HuH-7 (cell line): Measurements from ENCODE around the gene GRIK4.
"Not testable (repeated sequence)": the region's sequence is repeated elsewhere in the genome, so short reads cannot be mapped to it uniquely, and the experiment has no call there.

Experiments used
- DNase-seq: peaks from one replicate; pipeline ENCODE4 v3.0.0; 2011; ENCODE audit warnings: low spot score

The GRIK4 gene

DNA sequence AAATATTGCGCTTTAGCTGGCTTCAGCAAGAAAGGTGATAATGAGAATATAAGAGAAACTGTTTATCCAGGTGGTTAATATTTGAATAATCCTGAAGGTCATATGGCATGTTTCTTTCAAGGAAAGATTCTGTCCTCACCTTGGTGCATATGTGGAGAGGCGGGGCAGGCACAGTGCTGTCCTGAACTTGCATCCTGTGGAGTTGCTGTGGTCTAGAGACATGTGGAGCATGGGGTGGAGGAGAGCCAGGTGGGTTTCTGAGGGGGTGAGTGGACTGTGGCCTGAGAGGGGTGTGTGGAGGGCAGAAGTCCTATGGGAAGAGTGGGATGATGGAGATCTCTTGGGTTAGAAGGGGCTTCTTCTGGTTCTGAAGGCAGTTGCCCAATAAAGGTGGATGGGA, 65.5 kb downstream of the GRIK4 start:
- DNase-seq, result no peak

DNA sequence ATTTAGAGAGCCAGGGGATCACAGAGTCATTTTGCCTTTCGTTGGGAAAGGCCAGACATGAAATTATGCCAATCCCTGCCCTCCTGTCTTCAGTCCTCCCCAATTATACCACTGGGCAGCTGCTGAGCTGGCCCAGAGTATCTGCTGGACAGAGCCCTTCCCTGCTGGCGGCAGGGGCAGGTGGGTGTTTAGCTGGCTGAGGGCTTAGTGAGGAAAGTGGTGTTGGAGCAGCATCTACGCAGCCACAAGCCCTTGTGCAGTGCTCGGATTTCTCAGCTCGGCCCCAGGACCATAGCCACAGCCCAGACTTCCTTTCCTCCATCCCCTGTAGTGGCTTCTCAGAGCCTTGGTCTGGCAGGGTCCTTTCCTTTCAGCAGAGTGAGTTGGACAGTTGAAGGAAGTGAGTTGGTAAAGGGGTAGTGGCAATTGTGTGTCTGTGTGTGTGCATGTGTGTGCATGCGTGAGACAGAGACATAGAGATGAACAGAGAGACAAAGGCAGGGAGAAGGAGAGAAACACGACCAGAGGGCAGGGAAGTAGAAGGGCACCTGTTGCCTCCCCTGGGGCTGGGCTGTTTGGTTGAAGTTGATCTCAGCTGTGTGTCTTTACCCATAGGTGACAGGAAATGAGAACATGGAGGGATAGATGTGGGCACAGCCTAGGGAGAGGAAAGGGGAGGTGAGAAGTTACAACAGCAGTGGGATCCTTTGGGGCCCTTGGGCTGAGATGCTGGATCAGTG, 66.2 kb downstream of the GRIK4 start:
- no peak for DNase-seq

DNA sequence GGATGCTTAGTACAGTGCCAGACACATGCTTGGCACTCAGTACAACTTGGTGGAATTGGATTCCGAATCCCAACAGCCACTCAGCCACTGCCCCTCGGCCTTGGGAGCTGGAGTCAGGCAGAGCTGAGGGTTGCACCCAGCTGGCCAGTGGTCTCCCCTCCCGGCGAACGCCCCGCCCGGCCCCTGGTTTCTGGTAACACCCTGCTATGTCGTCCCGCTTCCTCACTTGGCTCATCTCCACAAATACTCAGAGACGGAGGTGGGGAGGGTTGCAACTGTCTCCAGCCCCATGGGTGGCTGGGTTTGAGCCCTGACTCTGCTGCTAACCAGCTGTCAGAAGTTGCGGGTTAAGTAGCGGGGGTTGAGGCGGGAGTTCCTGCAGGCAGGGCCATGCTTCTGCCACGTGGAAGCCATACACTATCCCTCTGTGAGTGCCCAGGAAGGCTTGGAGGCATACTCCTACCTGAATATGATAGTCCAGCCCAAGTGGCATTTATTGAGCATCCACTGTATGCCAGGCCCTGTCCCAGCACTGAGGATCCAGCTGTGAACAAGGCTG, 67.1 kb downstream of the GRIK4 start:
- no peak for DNase-seq

DNA sequence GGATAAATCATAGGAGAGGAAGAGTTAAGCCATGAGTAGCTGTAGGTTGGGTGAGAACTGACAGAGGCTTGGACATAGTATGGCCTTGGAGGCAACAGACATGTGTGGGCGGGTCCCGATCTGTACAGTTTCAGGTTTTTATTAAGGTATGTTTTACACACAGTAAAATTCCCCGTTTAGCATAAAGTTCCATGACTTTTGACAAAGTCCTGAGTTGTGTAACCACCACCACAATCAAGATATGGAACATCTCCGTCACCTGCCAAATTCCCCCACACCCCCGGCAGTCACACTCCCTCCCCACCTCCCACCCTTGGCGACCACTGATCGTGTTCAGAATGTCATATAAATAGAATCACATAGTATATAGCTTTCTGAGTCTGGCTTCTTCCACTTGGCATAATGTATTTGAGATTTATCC, 68.1 kb downstream of the GRIK4 start:
- no peak for DNase-seq

DNA sequence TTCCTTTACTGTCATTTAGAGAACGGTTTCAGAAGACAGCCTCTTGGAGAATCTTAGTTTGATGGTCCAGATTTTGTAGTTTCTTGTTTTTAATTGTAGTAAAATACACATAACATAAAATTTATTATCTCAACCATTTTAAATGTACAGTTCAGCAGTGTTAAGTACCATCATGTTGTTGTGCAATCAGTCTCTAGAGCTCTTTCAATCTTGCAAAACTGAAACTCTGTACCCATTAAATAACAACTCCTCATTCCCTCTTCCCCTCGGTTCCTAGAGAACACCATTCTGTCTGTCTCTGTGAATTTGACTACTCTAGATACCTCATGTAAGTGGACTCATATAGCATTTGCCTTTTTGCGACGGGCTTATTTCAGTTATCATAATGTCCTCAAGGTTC, 69.8 kb downstream of the GRIK4 start:
- no peak for DNase-seq

DNA sequence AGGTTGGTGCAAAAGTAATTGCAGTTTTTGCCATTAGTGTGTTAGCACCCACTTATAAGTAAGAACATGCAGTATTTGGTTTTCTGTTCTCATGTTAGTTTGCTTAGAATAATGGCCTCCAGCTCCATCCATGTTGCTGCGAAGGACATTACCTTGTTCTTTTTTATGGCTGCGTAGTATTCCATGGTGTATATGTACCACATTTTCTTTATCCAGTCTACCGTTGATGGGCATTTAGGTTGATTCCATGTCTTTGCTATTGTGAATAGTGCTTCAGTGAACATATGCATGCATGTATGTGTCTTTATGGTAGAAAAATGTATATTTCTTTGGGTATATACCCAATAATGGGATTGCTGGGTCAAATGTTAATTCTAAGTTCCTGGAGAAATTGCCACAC, 71.0 kb downstream of the GRIK4 start:
- DNase-seq, result not testable (repeated sequence)

DNA sequence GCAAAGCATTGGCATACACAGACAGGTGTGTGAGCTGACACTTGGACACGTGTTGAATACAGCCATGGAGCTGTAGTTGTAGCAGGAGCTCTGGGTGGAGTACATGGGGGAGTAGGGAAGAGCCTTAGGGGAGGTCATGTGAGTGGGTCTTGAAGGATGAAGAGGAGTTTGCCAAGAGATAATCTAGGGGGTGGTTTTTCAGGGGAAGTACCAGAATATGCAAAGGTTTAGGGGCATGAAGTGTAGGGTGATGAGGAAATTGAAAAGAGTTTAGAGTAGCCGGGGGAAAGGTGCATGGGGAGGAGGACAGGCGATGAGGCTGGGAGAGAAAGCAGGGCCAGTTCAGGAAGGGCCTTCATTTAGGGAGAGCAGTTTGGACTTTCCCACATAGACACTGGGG, 74.5 kb downstream of the GRIK4 start:
- DNase-seq, result no peak

DNA sequence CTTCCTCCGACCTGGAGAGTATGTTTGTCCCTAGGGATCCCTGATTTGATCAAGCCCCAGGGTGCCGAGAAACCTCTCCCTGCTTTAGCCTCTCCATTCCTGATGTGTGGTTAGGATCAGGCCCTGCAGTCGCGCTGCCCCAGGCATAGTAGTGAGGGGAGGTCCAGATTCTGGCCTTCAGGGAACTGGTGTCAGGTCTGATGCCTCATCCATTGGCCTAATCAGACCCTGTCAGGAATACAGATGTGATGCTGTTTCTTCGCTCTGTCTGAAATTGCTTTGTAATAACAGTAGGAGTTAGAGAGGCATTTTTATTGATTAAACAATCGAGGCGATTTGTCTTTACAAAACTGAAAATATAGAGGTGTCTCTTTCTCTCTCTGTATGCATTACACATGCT, 75.2 kb downstream of the GRIK4 start:
- no peak for DNase-seq

DNA sequence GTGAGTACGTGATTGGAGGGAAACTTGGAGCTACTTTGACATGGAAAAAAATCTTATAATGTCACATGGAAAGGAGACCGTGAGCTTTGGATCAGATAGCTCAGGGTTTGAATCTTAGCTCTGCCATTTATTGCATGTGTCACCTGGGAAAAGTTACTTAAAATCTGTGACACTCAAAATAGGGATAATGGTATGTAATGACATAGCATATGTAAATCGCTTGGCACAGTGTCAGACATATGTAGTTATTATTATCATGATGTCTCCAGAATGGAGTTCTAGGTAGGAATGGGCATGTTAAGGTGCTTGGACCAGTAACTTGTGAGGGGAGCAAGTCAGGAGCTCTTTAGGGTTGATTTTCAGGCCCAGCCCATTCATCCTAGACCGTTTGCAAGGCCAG, 75.8 kb downstream of the GRIK4 start:
- no peak for DNase-seq

DNA sequence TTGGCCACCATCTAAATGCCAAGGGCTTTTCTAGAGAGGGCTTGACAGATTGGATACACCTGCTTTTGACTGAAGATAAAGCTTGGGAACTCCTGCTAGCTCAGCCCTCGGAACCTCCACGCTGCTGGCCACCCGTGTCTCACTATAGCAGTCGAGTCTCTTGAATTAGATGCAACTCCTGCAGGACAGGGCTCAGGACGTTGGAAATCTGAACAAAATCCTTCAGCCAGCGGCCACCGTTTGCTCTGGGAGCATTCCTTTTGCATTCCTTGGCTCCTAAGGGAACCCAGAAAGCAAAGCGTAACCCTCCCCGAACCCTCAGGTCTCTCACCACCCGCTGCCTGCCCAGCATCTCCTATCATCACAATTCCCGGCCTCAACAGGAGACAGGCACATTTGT, 77.8 kb downstream of the GRIK4 start:
- DNase-seq, result no peak

DNA sequence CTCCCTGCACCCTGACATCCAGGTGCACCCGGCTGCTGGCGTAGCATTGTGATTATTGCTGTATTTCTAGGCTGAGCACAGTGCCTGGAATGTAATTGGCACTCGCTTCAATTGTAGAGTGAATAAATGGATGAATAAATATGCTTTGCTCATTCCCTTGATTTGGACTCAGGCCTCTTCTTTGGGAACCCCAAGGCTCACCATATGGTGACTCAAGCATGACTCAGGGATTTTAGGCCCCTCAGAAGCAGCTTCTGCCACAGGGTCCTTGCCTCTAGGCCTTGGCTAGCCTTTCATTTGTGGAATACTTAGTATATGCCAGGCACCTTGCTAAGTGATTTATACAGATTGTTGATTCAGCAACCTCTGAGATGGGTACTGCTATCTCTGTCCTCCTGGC, 78.9 kb downstream of the GRIK4 start:
- no peak for DNase-seq

DNA sequence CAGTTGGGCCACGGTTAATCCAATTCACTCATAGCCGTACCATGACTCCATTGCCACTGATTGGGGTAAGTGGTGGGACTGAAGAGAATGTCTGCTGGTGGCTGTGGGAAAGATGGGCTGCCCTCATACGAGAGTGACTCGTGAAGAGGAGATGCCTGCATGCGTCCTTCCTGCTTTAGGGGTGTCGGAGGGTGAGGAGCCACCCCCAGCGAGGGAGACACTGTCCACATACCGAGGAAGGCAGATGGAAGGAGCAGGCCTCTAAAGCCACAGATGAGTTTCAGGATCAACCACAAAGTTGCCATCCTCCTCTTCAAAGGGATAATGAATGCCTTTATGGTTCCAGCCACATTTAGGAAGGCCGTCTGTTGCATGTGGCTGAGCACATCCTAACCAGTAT, 83.2 kb downstream of the GRIK4 start:
- no peak for DNase-seq

DNA sequence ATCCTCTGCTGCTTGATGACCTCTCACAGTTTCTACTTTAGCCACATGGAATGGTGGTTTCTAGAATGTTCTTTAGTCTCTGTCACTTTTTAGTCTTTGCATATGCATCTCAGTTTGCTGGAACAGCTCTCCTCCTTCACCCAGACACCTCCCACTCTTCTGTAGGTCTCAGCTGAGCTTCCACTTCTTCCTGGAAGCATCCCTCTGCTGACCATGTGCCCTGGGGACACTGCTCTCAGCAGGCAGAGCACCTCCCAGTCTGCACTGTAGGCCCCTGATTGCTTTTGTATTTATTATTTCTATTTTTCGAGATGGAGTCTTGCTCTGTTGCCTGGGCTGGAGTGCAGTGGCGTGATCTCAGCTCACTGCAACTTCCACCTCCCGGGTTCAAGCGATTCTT, 84.0 kb downstream of the GRIK4 start:
- no peak for DNase-seq

DNA sequence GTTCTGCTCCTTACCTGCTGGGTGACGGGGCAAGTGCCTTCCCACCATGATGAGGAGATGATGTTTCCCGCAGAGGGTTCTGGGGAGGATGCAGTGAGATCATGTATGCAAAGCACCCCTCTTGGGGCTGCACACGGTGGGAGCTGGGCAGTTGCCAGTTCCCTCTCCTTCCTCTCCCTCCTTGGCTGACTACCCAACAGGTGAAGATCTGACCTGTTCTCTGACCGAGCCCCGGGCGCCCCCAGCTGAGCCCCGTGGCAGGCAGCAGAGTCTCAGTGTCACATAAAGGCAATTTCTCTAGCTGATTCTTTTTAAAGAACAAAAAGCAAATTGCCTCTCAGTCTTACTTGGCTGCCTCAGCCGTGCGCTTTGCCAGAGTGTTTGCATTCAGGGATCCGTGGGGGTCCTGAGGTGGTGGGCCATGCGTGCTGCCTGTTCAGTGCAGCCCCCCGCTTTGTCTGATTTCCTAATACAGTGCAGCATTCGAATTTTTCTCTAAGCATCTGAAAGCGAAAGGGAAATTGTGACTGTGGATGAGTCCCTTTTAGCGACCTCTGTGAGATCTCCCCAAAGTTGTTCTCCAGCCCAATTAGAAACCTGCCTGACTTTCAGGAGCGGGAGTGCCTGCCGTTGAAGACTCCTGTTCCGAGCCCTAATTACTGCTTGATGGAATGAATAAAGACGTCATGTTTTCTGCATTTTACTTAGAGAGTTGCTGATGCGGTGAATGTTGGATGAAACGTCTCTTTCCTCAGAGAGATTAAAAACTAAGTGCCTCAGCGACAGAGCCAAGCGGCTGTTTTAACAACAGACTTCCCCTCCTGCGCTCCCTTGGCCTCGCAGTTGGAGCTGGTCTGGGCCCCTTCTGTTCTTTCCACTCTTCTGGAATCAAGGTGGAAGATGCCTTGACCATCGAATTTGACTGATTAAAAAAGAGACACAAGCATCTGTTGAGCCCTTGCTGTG, 86.0 kb downstream of the GRIK4 start:
- DNase-seq, result no peak

DNA sequence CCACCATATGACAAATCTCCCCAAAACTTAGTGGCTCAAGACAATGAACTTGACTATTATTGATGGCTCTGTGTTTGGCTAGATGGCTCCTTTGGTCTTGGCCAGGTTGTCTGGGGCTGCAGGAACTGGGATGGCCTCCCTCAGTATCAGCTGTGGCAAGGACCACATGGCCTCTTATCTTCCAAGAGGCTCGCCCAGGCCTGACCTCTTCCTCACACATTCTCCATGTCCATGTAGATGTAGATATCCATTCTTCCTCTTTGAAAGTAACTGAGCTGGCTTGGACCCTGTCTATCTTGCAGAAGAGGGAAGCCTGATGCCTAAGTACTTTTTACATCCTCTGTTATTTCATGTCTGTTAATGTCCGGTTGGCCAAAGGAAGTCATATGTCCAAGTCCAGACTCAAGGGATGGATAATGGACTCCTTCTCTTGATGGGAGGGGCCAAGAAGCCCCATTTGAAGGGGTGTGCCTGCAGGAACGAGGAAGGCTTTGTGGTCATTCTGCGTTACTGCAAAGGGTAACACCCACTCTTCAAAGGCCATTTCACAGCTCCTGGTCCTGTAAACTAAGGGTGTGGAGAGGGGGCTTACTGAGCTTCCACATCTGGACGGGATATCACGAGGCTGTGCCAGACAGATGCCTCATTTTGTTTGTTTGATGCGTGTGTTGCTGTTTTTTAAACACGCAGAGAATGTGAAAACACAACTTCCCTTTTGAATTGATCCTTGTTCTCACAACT, 87.1 kb downstream of the GRIK4 start:
- DNase-seq, result no peak

DNA sequence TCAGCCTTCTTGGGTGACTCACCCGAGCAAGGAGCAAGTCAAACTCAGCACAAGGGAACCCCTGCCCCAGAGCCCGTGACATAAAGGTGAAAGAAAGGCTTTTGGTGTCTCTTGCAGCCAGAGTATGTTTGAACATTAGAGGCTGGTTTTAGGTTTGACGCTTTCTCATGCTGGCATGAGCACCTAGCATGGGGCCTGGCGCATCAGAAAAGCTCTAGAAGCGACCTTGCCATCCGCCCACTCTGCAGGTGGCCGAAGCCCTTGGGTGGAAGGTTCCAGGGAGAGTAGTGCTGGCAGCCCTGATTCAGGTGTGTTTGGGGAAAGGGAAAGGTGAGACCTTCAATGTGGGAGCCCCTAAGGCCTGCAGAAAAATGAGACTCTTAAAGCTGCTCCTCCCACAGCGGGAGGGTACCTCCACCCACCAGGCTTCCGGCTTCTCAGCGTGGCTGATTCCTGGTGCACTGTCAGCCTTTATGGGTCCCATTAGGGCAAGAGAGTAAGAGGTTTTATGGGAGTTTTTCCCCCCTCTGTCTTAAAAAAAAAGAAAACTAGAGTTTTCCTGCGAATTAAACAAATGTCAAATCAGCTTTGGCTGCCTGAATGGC, 88.4 kb downstream of the GRIK4 start:
- no peak for DNase-seq

DNA sequence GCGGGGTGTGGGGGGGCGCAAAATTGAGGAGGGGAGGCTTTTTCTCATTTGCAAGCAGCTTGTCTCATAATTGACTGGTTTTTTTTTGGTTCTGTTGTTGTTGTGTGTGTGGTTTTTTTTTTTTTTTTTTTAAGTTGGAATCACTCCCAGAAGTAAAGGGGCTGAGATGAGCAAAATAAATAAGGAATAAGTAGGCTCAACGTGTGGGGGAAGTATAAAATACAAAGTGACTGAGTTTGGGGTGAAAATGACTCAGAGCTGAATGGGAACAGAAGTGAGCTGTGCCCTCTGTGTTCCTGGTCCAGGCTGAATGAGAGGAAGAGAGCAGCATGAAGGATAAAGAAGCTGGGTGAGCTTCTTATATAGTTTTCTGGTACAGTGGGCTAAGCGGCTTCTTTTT, 90.0 kb downstream of the GRIK4 start:
- no peak for DNase-seq

DNA sequence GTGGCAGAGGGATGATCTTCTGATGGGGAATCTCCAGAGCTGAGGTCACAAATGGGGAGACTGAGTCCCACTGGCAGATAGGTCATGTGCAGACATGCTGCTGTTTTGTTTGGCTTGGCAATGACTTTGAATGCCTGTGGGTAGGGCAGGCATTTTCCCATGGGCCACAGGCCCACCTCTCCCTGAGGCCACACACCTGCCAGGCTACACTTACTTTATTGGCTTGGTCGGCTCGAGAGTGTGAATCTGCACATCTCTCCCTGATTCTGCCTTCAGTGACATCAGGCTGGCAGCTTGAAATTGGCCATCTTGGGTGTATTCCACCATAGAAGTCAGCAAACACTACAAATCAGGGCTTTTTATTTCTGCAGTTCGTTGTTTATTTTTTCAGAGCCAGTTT, 91.5 kb downstream of the GRIK4 start:
- no peak for DNase-seq

DNA sequence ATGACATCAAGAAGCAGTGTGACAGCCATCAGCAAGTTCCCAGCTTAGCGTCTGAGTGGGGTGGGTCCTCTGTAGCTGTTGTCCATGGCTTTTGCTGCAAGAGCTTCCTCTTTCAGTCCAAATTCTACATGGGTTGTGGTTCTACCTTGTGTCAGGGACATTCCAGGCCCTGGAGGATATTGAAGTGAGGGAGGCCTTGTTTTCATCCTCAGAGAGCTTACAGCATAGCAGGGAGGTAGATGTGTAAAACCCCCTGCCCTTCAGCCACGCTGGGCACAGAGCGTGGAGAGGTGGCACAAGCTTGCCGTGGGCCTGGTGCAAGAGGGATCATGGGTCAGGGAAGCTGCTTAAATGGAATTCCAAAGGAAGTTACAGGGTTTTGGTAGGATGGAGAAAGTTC, 93.9 kb downstream of the GRIK4 start:
- no peak for DNase-seq

DNA sequence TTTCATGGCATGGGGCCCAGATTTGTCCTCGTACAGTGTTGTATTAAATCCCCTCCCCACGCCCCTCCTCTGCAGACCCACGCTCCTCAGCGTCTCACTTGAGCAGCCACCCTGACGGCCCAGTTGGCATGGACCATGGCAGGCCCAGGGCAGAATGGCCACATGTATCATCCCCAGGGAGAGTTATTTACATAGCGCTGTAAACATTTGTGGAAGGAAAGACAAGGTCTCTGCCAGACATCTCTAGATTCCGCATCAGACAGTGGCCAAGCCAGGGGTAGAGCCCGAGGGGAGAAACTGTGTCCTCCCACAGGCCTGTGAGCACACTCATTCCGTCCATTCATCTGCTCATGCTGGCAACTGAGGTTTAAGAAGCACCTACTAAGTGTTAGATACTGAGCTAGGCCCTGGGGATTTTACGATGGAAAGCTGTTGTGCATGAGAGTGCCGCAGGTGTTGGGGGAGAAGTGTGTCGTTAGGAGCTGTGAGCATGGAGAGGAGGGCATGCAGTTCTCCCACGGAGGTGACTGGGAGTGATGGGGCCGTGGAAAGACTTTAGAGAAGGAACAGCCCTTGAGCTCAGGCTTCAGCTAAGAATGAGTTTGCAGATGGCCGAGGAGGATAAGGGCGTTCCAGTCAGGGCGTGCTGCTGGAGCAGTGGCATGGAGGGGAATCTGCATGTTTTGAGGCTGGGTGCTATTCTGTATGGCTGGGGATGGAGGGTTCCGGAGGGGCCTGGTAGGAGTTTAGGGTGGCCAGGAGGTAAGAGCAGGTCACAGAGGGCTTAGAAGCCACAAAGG, 94.9 kb downstream of the GRIK4 start:
- no peak for DNase-seq

DNA sequence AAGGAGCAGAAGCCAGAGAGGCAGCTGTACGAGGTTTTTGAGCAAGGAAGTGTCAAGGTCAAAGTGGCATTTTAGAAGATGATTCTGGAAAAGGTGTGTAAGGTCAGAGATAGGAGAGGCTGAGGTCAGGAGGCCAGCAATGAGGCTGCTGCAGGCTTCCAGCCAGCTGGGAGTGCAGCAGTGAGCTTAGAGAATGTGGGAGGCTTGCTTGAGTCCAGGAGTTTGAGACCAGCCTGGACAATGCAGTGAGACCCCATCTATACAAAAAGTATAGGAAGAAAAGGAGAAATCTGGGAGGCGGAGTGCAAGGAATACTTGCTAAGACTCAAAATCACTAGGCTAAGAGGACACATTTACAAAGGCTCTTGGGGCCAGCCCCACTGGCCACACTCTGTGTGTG, 96.5 kb downstream of the GRIK4 start:
- DNase-seq, result no peak
